A549 (cell line): ENCODE data around the gene ANO10. TPM values are rescaled to one million over a fixed set of nuclear protein-coding genes. Genes with fewer than 3 reads are reported as not detected.

ENCODE experiments used
- ATAC-seq, 2 experiments: fragments of 200-7000 bp in 1 of 2; fragments of >200 bp in 1 of 2; cut with Nextera tagmentation in 1 of 2; cut with Tn5 transposase in 1 of 2; 3 replicates each; pipeline versions ENCODE4 v1.8.0 to v1.9.1; 2018 to 2020; ENCODE audit warnings: mild to moderate bottlenecking in 1 of 2, moderate library complexity in 1 of 2
- CTCF ChIA-PET: fragments of 300-600 bp; sonication (Branson Sonifier 250); formaldehyde crosslinking; extraction: SDS; loops from one replicate; lab custom pipeline; 2021; ENCODE audit warnings: antibody characterized with exemption, inconsistent platforms; lab: Yijun Ruan, JAX
- POLR2A ChIA-PET: fragments of 350-600 bp; formaldehyde crosslinking; extraction: SDS; loops from one replicate; lab custom pipeline; 2021; ENCODE audit warnings: antibody characterized with exemption, inconsistent platforms; lab: Yijun Ruan, JAX
- DNase-seq, 2 experiments: peaks; one replicate each; pipeline versions ENCODE4 v3.0.0 to v3.0.0-alpha.2; 2011 to 2016; ENCODE audit warnings: low read depth in 1 of 2, low spot score in 1 of 2
- FAIRE-seq: peaks from 2 replicates; lab custom pipeline; 2011; peaks lifted over from hg19 to GRCh38; lab: Jason Lieb, UNC
- H3K27ac ChIP-seq, 2 experiments: fragments of >200 bp; sonication (Bioruptor Twin); formaldehyde crosslinking; 3 replicates each; pipeline ENCODE4 v1.5.1; 2016 to 2017
- H3K4me1 ChIP-seq: fragments of >200 bp; sonication (Bioruptor Twin); formaldehyde crosslinking; 3 replicates; pipeline ENCODE4 v1.6.1; 2016
- H3K4me2 ChIP-seq: fragments of >200 bp; sonication (Bioruptor Twin); formaldehyde crosslinking; 3 replicates; pipeline ENCODE4 v1.6.1; 2016
- H3K4me3 ChIP-seq: fragments of >200 bp; sonication (Bioruptor Twin); formaldehyde crosslinking; 3 replicates; pipeline ENCODE4 v1.5.1; 2016
- H3K9me3 ChIP-seq: fragments of >200 bp; sonication (Bioruptor Twin); formaldehyde crosslinking; 3 replicates; pipeline ENCODE4 v1.6.1; 2016
- BHLHE40 ChIP-seq: IDR thresholded peaks from 2 replicates; pipeline ENCODE4 v1.6.1; 2012; ENCODE audit warnings: low read depth, low read length, inconsistent platforms
- CBX2 ChIP-seq: fragments of 200-600 bp; sonication (generic); IDR thresholded peaks from 2 replicates; pipeline ENCODE4 v1.6.1; 2016; ENCODE audit warnings: low read depth, mild to moderate bottlenecking, borderline replicate concordance
- EHMT2 ChIP-seq: fragments of 200-600 bp; sonication (generic); IDR thresholded peaks from 2 replicates; pipeline ENCODE4 v1.6.1; 2016; ENCODE audit warnings: antibody characterized with exemption, low read depth, mild to moderate bottlenecking, moderate library complexity
- GATA3 ChIP-seq: IDR thresholded peaks from 2 replicates; pipeline ENCODE4 v1.6.1; 2012; ENCODE audit warnings: borderline replicate concordance
- HMGXB4 ChIP-seq: fragments of 250-450 bp; sonication (Bioruptor Pico); IDR thresholded peaks from 2 replicates; pipeline ENCODE4 v1.5.0; 2021; ENCODE audit warnings: mild to moderate bottlenecking, moderate library complexity, borderline replicate concordance
- HOXA7 ChIP-seq: fragments of 250-450 bp; sonication (Bioruptor Pico); IDR thresholded peaks from 2 replicates; pipeline ENCODE4 v1.5.0; 2020; ENCODE audit warnings: mild to moderate bottlenecking, moderate library complexity
- HOXB5 ChIP-seq: fragments of 250-450 bp; sonication (Bioruptor Pico); IDR thresholded peaks from 2 replicates; pipeline ENCODE4 v1.5.0; 2020; ENCODE audit warnings: mild to moderate bottlenecking, moderate library complexity
- JUNB ChIP-seq: fragments of >200 bp; sonication (Bioruptor Twin); formaldehyde crosslinking; IDR thresholded peaks from 2 replicates; pipeline ENCODE4 v1.6.1; 2016
- KDM1A ChIP-seq: fragments of 200-600 bp; sonication (generic); IDR thresholded peaks from 2 replicates; pipeline ENCODE4 v1.6.1; 2016; ENCODE audit warnings: low read depth, mild to moderate bottlenecking
- RAD21 ChIP-seq, 2 experiments: fragments of >200 bp in 1 of 2; sonication (Bioruptor Twin) in 1 of 2; formaldehyde crosslinking in 1 of 2; IDR thresholded peaks in 1 of 2; conservative IDR thresholded peaks in 1 of 2; 2 replicates in 1 of 2; 3 replicates in 1 of 2; pipeline ENCODE4 v1.6.1; 2012 to 2018; ENCODE audit warnings: inconsistent platforms in 1 of 2
- RARB ChIP-seq: fragments of 250-450 bp; sonication (Bioruptor Pico); IDR thresholded peaks from 2 replicates; pipeline ENCODE4 v1.8.0; 2021; ENCODE audit warnings: mild to moderate bottlenecking, moderate library complexity
- REST ChIP-seq: fragments of 200-600 bp; sonication (generic); IDR thresholded peaks from 2 replicates; pipeline ENCODE4 v1.6.1; 2016; ENCODE audit warnings: antibody characterized with exemption, mild to moderate bottlenecking, moderate library complexity
- RNF2 ChIP-seq: fragments of 200-600 bp; sonication (generic); IDR thresholded peaks from 2 replicates; pipeline ENCODE4 v1.6.1; 2016; ENCODE audit warnings: low read depth, mild to moderate bottlenecking, antibody characterized with exemption, moderate library complexity, borderline replicate concordance
- SMC3 ChIP-seq: fragments of >200 bp; sonication (Bioruptor Twin); formaldehyde crosslinking; IDR thresholded peaks from 3 replicates; pipeline ENCODE4 v1.6.1; 2018; ENCODE audit warnings: inconsistent platforms
- TFCP2L1 ChIP-seq: fragments of 250-450 bp; sonication (Bioruptor Pico); IDR thresholded peaks from 2 replicates; pipeline ENCODE4 v1.5.0; 2021; ENCODE audit warnings: mild to moderate bottlenecking
- TP53 ChIP-seq: fragments of 250-450 bp; sonication (Bioruptor Pico); IDR thresholded peaks from 2 replicates; pipeline ENCODE4 v1.5.0; 2021; ENCODE audit warnings: mild to moderate bottlenecking, moderate library complexity
- ZC3H11A ChIP-seq: fragments of 450-650 bp; IDR thresholded peaks from 2 replicates; pipeline ENCODE4 v1.6.1; 2014; ENCODE audit warnings: antibody characterized with exemption, mild to moderate bottlenecking
- ZSCAN20 ChIP-seq: fragments of 250-450 bp; sonication (Bioruptor Pico); IDR thresholded peaks from 2 replicates; pipeline ENCODE4 v1.8.0; 2022; ENCODE audit warnings: mild to moderate bottlenecking, moderate library complexity
- polyA plus RNA-seq, 4 experiments: library from polyadenylated mRNA; depleted of rRNA in 3 of 4; stranded (reverse); fragments of >200 nt; fragmentation: RNase III in 1 of 4; extraction: RNeasy Plus Mini Kit Qiagen cat#74134 plus additional on column Dnase treatment in 1 of 4; gene quantifications; 2 replicates in 3 of 4; 3 replicates in 1 of 4; pipeline ENCODE4 v1.2.3, GENCODE V29; 2011 to 2017
- TF ChIP-seq, protein P1 (sequence below): fragments of 250-450 bp; sonication (Bioruptor Pico); IDR thresholded peaks from 2 replicates; pipeline ENCODE4 v1.5.0; 2020; ENCODE audit warnings: low read depth, mild to moderate bottlenecking, moderate library complexity
- TF ChIP-seq, protein P2 (sequence below): fragments of 150-350 bp; IDR thresholded peaks from 2 replicates; pipeline ENCODE4 v1.6.1; 2014; ENCODE audit warnings: low read depth, mild to moderate bottlenecking, low read length
- TF ChIP-seq, protein P3 (sequence below): IDR thresholded peaks from 2 replicates; pipeline ENCODE4 v1.6.1; 2012; ENCODE audit warnings: low read depth, borderline replicate concordance

ANO10 gene
- polyA plus RNA-seq, 2 of the 4 experiments (the other 2 are of a cell fraction), result 20.0 to 22.8 TPM

GRCh38 chr3:43528498-43529099, 93.2 kb downstream of the ANO10 start:
- H3K9me3 ChIP-seq, result 0 out of 3 replicates have a peak, but pooled peaks cover 2% of the 10 kb centered on the region
- ATAC-seq (no peak), FAIRE-seq (no peak), DNase-seq (no peak)
- no peak overlapping the region for H3K27ac ChIP-seq
- ChIA-PET POLR2A (no interaction called here), CTCF (no interaction called here)
- H3K4me1 ChIP-seq, result peaks cover 16% of the 10 kb centered on the region
- TF ChIP-seq JUNB (no peak), HOXA7 (no peak), HOXB5 (CRISPR knock-in tag) (no peak), HMGXB4 (no peak)
- no peak overlapping the region for H3K4me2 ChIP-seq
- H3K4me3 ChIP-seq, result no peak overlapping the region

- ATAC-seq (no peak), FAIRE-seq (no peak), DNase-seq (no peak)
- ChIA-PET CTCF (no interaction called here), POLR2A (no interaction called here)
- Histone ChIP-seq H3K4me1 (peaks cover 13% of the 10 kb centered on the region; the same call in 2 of the 3 replicates), H3K4me3 (no peak overlapping the region), H3K27ac (no peak overlapping the region), H3K4me2 (no peak overlapping the region), H3K9me3 (0 out of 3 replicates have a peak, but pooled peaks cover 2% of the 10 kb centered on the region)
- TF ChIP-seq KDM1A, result no peak
- TF ChIP-seq RAD21 (conservative IDR thresholded peaks at IDR 0.05 in 1 of 2, IDR thresholded peaks at IDR 0.05 in 1 of 2), result no peak
- TF ChIP-seq BHLHE40, result no peak
- no peak for TF ChIP-seq TFCP2L1 (CRISPR knock-in tag)
- TF ChIP-seq CBX2, result no peak
- no peak for TF ChIP-seq ZC3H11A
- no peak for TF ChIP-seq EHMT2
- no peak for TF ChIP-seq GATA3
- no peak for TF ChIP-seq REST
- TF ChIP-seq RNF2, result no peak
- TF ChIP-seq TP53 (CRISPR knock-in tag), result no peak
- no peak for TF ChIP-seq SMC3
- TF ChIP-seq, protein P1, sequence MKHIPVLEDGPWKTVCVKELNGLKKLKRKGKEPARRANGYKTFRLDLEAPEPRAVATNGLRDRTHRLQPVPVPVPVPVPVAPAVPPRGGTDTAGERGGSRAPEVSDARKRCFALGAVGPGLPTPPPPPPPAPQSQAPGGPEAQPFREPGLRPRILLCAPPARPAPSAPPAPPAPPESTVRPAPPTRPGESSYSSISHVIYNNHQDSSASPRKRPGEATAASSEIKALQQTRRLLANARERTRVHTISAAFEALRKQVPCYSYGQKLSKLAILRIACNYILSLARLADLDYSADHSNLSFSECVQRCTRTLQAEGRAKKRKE (CRISPR knock-in tag), result no peak
- TF ChIP-seq, protein P2, sequence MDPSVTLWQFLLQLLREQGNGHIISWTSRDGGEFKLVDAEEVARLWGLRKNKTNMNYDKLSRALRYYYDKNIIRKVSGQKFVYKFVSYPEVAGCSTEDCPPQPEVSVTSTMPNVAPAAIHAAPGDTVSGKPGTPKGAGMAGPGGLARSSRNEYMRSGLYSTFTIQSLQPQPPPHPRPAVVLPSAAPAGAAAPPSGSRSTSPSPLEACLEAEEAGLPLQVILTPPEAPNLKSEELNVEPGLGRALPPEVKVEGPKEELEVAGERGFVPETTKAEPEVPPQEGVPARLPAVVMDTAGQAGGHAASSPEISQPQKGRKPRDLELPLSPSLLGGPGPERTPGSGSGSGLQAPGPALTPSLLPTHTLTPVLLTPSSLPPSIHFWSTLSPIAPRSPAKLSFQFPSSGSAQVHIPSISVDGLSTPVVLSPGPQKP, result no peak
- TF ChIP-seq ZSCAN20 (CRISPR knock-in tag), result no peak
- no peak for TF ChIP-seq RARB (CRISPR knock-in tag)
- no peak for TF ChIP-seq HOXB5 (CRISPR knock-in tag)
- TF ChIP-seq, protein P3, sequence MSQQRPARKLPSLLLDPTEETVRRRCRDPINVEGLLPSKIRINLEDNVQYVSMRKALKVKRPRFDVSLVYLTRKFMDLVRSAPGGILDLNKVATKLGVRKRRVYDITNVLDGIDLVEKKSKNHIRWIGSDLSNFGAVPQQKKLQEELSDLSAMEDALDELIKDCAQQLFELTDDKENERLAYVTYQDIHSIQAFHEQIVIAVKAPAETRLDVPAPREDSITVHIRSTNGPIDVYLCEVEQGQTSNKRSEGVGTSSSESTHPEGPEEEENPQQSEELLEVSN, result no peak
These were observed 94.9 kb downstream of the ANO10 start for GRCh38 chr3:43526956-43527355.
